ENCODE data around the gene MTFR1L.

Gene MTFR1L

GRCh38 chr1:25807480-25808390, 12.0 kb upstream of the MTFR1L start:
- no peak for DNase-seq (ENCODE audit: low spot score)

GRCh38 chr1:25808481-25809244, 11.1 kb upstream of the MTFR1L start:
- no peak for DNase-seq (ENCODE audit: low spot score)

GRCh38 chr1:25809283-25809926, 10.3 kb upstream of the MTFR1L start:
- DNase-seq (ENCODE audit: low spot score): no peak

- DNase-seq (ENCODE audit: low spot score): no peak
These were observed 9.8 kb upstream of the MTFR1L start for GRCh38 chr1:25809929-25810328.

GRCh38 chr1:25810341-25811299, 9.1 kb upstream of the MTFR1L start:
- DNase-seq (ENCODE audit: low spot score): peak; percentile 49

- no peak for DNase-seq (ENCODE audit: low spot score)
These were observed 8.2 kb upstream of the MTFR1L start for GRCh38 chr1:25811384-25812082.

GRCh38 chr1:25813071-25813733, 6.6 kb upstream of the MTFR1L start:
- DNase-seq (ENCODE audit: low spot score): no peak

GRCh38 chr1:25813734-25814471, 5.9 kb upstream of the MTFR1L start:
- no peak for DNase-seq (ENCODE audit: low spot score)

- DNase-seq (ENCODE audit: low spot score): no peak
These were observed 5.1 kb upstream of the MTFR1L start for GRCh38 chr1:25814549-25815087.

GRCh38 chr1:25815208-25816111, 4.3 kb upstream of the MTFR1L start:
- no peak for DNase-seq (ENCODE audit: low spot score)

- no peak for DNase-seq (ENCODE audit: low spot score)
These were observed 3.5 kb upstream of the MTFR1L start for GRCh38 chr1:25816112-25816718.

GRCh38 chr1:25817840-25818501, 1.8 kb upstream of the MTFR1L start:
- peak; percentile 24 for DNase-seq (ENCODE audit: low spot score)

- DNase-seq (ENCODE audit: low spot score): peak; percentile 6
These were observed 1.2 kb upstream of the MTFR1L start for GRCh38 chr1:25818569-25818968.

GRCh38 chr1:25820247-25821111, 725 bp downstream of the MTFR1L start:
- peak; percentile 77 for DNase-seq (ENCODE audit: low spot score)

- no peak for DNase-seq (ENCODE audit: low spot score)
These were observed 1.3 kb downstream of the MTFR1L start for GRCh38 chr1:25821112-25821476.

- DNase-seq (ENCODE audit: low spot score): peak; percentile 66
These were observed 1.9 kb downstream of the MTFR1L start for GRCh38 chr1:25821630-25822091.
